Liver (tissue), 9 donors: ENCODE measurements around the gene STRBP. TPM values are rescaled to one million over a fixed set of nuclear protein-coding genes. Genes with fewer than 3 reads are reported as not detected.

Source experiments
- DNase-seq: peaks from one replicate; pipeline ENCODE4 v3.0.0-alpha.2; 2017; ENCODE audit warnings: low spot score
- H3K27ac ChIP-seq, 2 donors: one replicate each; pipeline ENCODE4 v1.7.0; 2013; ENCODE audit warnings: inconsistent platforms in 2 of 2, low read length in 2 of 2, control low read depth in 1 of 2, low read depth in 1 of 2, mild to moderate bottlenecking in 1 of 2
- H3K27me3 ChIP-seq, 4 donors: one replicate each; pipeline versions ENCODE4 v1.6.1 to v1.7.0; 2013; ENCODE audit warnings: low read length in 3 of 4, inconsistent platforms in 1 of 4, mild to moderate bottlenecking in 1 of 4, moderate library complexity in 1 of 4; ENCODE audit not compliant: control insufficient read depth in 4 of 4, insufficient read depth in 4 of 4
- H3K36me3 ChIP-seq, 4 donors: one replicate each; pipeline versions ENCODE4 v1.6.1 to v1.7.0; 2013; ENCODE audit warnings: low read length in 3 of 4, mild to moderate bottlenecking in 3 of 4, low read depth in 1 of 4, moderate library complexity in 1 of 4; ENCODE audit not compliant: control insufficient read depth in 4 of 4, insufficient read depth in 3 of 4
- H3K4me1 ChIP-seq, 4 donors: one replicate each; pipeline versions ENCODE4 v1.6.1 to v1.7.0; 2013; ENCODE audit warnings: low read length in 3 of 4, mild to moderate bottlenecking in 3 of 4, moderate library complexity in 1 of 4; ENCODE audit not compliant: control insufficient read depth in 4 of 4, insufficient read depth in 4 of 4
- H3K4me3 ChIP-seq, 3 donors: one replicate each; pipeline versions ENCODE4 v1.6.1 to v1.7.0; 2013; ENCODE audit warnings: low read length in 3 of 3, control low read depth in 1 of 3, low read depth in 1 of 3, mild to moderate bottlenecking in 1 of 3
- H3K9ac ChIP-seq, 2 donors: one replicate each; pipeline ENCODE4 v1.7.0; 2013; ENCODE audit warnings: low read length in 2 of 2, mild to moderate bottlenecking in 2 of 2, moderate library complexity in 2 of 2, control low read depth in 1 of 2, low read depth in 1 of 2
- H3K9me3 ChIP-seq, 4 donors: one replicate each; pipeline versions ENCODE4 v1.6.1 to v1.7.0; 2013; ENCODE audit warnings: low read length in 3 of 4; ENCODE audit not compliant: control insufficient read depth in 4 of 4
- EGR1 ChIP-seq, 2 donors: IDR thresholded peaks; 2 replicates each; pipeline ENCODE4 v1.6.1; 2016 to 2018; ENCODE audit warnings: antibody characterized with exemption in 2 of 2, low read depth in 2 of 2
- FOXA1 ChIP-seq: IDR thresholded peaks from 2 replicates; pipeline ENCODE4 v1.6.1; 2016; ENCODE audit warnings: antibody characterized with exemption
- FOXA2 ChIP-seq: IDR thresholded peaks from 2 replicates; pipeline ENCODE4 v1.6.1; 2016; ENCODE audit warnings: antibody characterized with exemption
- GABPA ChIP-seq, 2 donors: IDR thresholded peaks in 1 of 2; conservative IDR thresholded peaks in 1 of 2; 2 replicates each; pipeline ENCODE4 v1.6.1; 2016; ENCODE audit warnings: antibody characterized with exemption in 2 of 2, mild to moderate bottlenecking in 1 of 2, moderate library complexity in 1 of 2
- HNF4A ChIP-seq, 2 donors: conservative IDR thresholded peaks; 2 replicates each; pipeline ENCODE4 v1.6.1; 2016; ENCODE audit warnings: antibody characterized with exemption in 2 of 2, mild to moderate bottlenecking in 2 of 2
- HNF4G ChIP-seq: IDR thresholded peaks from 2 replicates; pipeline ENCODE4 v1.6.1; 2016; ENCODE audit warnings: antibody characterized with exemption
- JUND ChIP-seq, 2 donors: IDR thresholded peaks; 2 replicates each; pipeline ENCODE4 v1.6.1; 2016; ENCODE audit warnings: antibody characterized with exemption in 2 of 2
- NR2F2 ChIP-seq: IDR thresholded peaks from 2 replicates; pipeline ENCODE4 v1.6.1; 2016; ENCODE audit warnings: antibody characterized with exemption
- RAD21 ChIP-seq, 2 donors: IDR thresholded peaks; 2 replicates each; pipeline ENCODE4 v1.6.1; 2016; ENCODE audit warnings: antibody characterized with exemption in 2 of 2, mild to moderate bottlenecking in 2 of 2
- RXRA ChIP-seq, 2 donors: IDR thresholded peaks; 2 replicates each; pipeline ENCODE4 v1.6.1; 2017 to 2018; ENCODE audit warnings: antibody characterized with exemption in 2 of 2, mild to moderate bottlenecking in 1 of 2
- SP1 ChIP-seq: IDR thresholded peaks from 2 replicates; pipeline ENCODE4 v1.6.1; 2018; ENCODE audit warnings: antibody characterized with exemption, mild to moderate bottlenecking
- YY1 ChIP-seq: IDR thresholded peaks from 2 replicates; pipeline ENCODE4 v1.6.1; 2016; ENCODE audit warnings: antibody characterized with exemption, mild to moderate bottlenecking
- WGBS: extraction: QIAGEN DNeasy Blood & Tissue Kit; methylation state at CpG from one replicate; pipeline ENCODE4 v1.1.7; 2013; 5-methylcytosine and 5-hydroxymethylcytosine counted together
- polyA plus RNA-seq, 2 donors: library from polyadenylated mRNA; stranded (reverse) in 1 of 2; unstranded in 1 of 2; fragments of 200-250 nt in 1 of 2; fragments of >200 nt in 1 of 2; fragmentation: Nextera tagmentation in 1 of 2; extraction: Ambion mirVana in 1 of 2; gene quantifications; one replicate each; pipeline versions ENCODE4 v1.2.1 to v1.2.3, GENCODE V29; 2013 to 2015
- total RNA-seq, 2 donors: library from RNA; depleted of rRNA; stranded (reverse); fragments of >200 nt; gene quantifications; one replicate each; pipeline ENCODE4 v1.2.3, GENCODE V29; 2014
- TF ChIP-seq, protein P1 (sequence below): IDR thresholded peaks from 2 replicates; pipeline ENCODE4 v1.6.1; 2016; ENCODE audit warnings: antibody characterized with exemption
- TF ChIP-seq, protein P2 (sequence below): IDR thresholded peaks from 2 replicates; pipeline ENCODE4 v1.6.1; 2016; ENCODE audit warnings: antibody characterized with exemption
- TF ChIP-seq, protein P3 (sequence below): IDR thresholded peaks from 2 replicates; pipeline ENCODE4 v1.6.1; 2016; ENCODE audit warnings: antibody characterized with exemption, mild to moderate bottlenecking
- TF ChIP-seq, protein P4 (sequence below): IDR thresholded peaks from 2 replicates; pipeline ENCODE4 v1.6.1; 2016; ENCODE audit warnings: antibody characterized with exemption
- donor health status: healthy.
- donor health status: healthy.
- donor health status: healthy.
- donor health status: healthy.
- donor health status: healthy.

Gene STRBP
- total and polyA plus RNA-seq, 4 donors: 4.3 to 17.2 (median 8.5) TPM

DNA sequence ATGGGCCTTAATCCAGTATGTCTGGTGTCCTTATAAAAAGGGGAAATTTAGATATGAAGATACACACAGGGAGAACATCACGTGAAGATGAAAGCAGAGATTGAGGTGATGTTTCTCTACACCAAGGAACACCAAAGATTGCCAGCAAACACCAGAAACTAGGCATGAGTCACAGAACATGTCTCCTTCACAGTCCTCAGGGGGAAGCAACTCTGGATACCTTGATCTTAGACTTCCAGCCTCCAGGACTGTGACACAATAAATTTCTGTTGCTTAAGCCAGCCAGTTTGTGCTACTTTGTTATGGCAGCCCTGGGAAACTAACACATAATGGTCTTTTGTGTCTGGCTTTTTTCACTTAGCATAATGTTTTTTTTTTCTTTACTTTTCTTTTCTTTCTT is 41.2 kb upstream of the STRBP start:
- Histone ChIP-seq H3K4me3 (no peak overlapping the region), H3K4me1 (peaks cover 0 to 14% (median 9%) of the 10 kb centered on the region in 4 donors), H3K9ac (no peak overlapping the region), H3K36me3 (no peaks in the 10 kb centered on the region), H3K27me3 (no peaks in the 10 kb centered on the region), H3K27ac (no peak overlapping the region), H3K9me3 (no peaks in the 10 kb centered on the region)
- DNase-seq: no peak
- 87% methylated on average over 1 of the region's 1 CpG for WGBS
- no peak for TF ChIP-seq FOXA1
- TF ChIP-seq JUND (IDR thresholded peaks at IDR 0.05): no peak
- TF ChIP-seq GABPA (IDR thresholded peaks at IDR 0.05 in 1 of 2, conservative IDR thresholded peaks at IDR 0.05 in 1 of 2): no peak
- TF ChIP-seq, protein P1, sequence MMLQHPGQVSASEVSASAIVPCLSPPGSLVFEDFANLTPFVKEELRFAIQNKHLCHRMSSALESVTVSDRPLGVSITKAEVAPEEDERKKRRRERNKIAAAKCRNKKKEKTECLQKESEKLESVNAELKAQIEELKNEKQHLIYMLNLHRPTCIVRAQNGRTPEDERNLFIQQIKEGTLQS: no peak
- TF ChIP-seq, protein P2, sequence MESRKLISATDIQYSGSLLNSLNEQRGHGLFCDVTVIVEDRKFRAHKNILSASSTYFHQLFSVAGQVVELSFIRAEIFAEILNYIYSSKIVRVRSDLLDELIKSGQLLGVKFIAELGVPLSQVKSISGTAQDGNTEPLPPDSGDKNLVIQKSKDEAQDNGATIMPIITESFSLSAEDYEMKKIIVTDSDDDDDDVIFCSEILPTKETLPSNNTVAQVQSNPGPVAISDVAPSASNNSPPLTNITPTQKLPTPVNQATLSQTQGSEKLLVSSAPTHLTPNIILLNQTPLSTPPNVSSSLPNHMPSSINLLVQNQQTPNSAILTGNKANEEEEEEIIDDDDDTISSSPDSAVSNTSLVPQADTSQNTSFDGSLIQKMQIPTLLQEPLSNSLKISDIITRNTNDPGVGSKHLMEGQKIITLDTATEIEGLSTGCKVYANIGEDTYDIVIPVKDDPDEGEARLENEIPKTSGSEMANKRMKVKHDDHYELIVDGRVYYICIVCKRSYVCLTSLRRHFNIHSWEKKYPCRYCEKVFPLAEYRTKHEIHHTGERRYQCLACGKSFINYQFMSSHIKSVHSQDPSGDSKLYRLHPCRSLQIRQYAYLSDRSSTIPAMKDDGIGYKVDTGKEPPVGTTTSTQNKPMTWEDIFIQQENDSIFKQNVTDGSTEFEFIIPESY: no peak
- TF ChIP-seq SP1: no peak
- no peak for TF ChIP-seq FOXA2
- no peak for TF ChIP-seq HNF4G
- no peak for TF ChIP-seq HNF4A (conservative IDR thresholded peaks at IDR 0.05)

DNA sequence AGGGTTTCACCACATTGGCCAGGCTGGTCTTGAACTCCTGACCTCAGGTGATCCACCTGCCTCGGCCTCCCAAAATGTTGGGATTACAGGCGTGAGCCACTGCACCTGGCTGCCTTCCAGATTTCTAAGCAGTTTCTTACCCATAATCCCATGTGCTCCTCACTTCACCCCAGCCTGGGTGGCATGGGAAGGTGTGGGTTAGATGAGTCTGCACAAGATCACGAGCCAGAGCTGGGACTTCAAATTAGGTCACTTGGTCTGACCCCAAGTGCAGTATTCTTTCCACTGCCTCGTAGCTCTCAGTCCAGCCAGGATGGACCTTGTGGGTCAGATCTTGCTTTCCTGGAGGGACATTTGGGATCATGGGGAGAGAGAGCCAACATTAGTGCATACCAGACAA is 37.5 kb upstream of the STRBP start:
- peaks cover 0 to 3% (median 2%) of the 10 kb centered on the region in 4 donors for H3K4me1 ChIP-seq
- TF ChIP-seq YY1 (no peak), JUND (IDR thresholded peaks at IDR 0.05) (no peak), FOXA2 (no peak), HNF4A (conservative IDR thresholded peaks at IDR 0.05) (no peak), GABPA (IDR thresholded peaks at IDR 0.05 in 1 of 2, conservative IDR thresholded peaks at IDR 0.05 in 1 of 2) (no peak), RAD21 (IDR thresholded peaks at IDR 0.05) (no peak), RXRA (IDR thresholded peaks at IDR 0.05) (no peak), NR2F2 (no peak), EGR1 (IDR thresholded peaks at IDR 0.05; ENCODE audit: low read depth in 2 of 2) (no peak)
- TF ChIP-seq, protein P2: no peak
- TF ChIP-seq, protein P3, sequence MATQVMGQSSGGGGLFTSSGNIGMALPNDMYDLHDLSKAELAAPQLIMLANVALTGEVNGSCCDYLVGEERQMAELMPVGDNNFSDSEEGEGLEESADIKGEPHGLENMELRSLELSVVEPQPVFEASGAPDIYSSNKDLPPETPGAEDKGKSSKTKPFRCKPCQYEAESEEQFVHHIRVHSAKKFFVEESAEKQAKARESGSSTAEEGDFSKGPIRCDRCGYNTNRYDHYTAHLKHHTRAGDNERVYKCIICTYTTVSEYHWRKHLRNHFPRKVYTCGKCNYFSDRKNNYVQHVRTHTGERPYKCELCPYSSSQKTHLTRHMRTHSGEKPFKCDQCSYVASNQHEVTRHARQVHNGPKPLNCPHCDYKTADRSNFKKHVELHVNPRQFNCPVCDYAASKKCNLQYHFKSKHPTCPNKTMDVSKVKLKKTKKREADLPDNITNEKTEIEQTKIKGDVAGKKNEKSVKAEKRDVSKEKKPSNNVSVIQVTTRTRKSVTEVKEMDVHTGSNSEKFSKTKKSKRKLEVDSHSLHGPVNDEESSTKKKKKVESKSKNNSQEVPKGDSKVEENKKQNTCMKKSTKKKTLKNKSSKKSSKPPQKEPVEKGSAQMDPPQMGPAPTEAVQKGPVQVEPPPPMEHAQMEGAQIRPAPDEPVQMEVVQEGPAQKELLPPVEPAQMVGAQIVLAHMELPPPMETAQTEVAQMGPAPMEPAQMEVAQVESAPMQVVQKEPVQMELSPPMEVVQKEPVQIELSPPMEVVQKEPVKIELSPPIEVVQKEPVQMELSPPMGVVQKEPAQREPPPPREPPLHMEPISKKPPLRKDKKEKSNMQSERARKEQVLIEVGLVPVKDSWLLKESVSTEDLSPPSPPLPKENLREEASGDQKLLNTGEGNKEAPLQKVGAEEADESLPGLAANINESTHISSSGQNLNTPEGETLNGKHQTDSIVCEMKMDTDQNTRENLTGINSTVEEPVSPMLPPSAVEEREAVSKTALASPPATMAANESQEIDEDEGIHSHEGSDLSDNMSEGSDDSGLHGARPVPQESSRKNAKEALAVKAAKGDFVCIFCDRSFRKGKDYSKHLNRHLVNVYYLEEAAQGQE: no peak
- TF ChIP-seq, protein P1: no peak
- TF ChIP-seq, protein P4, sequence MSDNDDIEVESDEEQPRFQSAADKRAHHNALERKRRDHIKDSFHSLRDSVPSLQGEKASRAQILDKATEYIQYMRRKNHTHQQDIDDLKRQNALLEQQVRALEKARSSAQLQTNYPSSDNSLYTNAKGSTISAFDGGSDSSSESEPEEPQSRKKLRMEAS: no peak
- no peaks in the 10 kb centered on the region for H3K36me3 ChIP-seq
- H3K4me3 ChIP-seq: no peak overlapping the region
- no peak overlapping the region for H3K27ac ChIP-seq
- no peak overlapping the region for H3K9ac ChIP-seq
- 66% methylated on average over 4 of the region's 4 CpGs for WGBS
- H3K9me3 ChIP-seq: no peaks in the 10 kb centered on the region
- DNase-seq: no peak
- no peaks in the 10 kb centered on the region for H3K27me3 ChIP-seq
